HAP-1 (cell line): ENCODE measurements around the gene PPP1R27.

ENCODE experiments used
- DNase-seq, 2 experiments: peaks; one replicate each; pipeline ENCODE4 v3.0.0-alpha.2; 2016 to 2020; ENCODE audit warnings: low spot score in 2 of 2
- H3K27me3 ChIP-seq: fragments of 250-450 bp; sonication (Bioruptor Pico); 2 replicates; pipeline ENCODE4 v1.5.1; 2020; ENCODE audit warnings: low read depth, mild to moderate bottlenecking, moderate library complexity
- H3K36me3 ChIP-seq: fragments of 250-450 bp; sonication (Bioruptor Pico); replicated peaks from 2 replicates; pipeline ENCODE4 v1.5.1; 2020; ENCODE audit warnings: mild to moderate bottlenecking
- H3K4me1 ChIP-seq: fragments of 250-450 bp; sonication (Bioruptor Pico); 2 replicates; pipeline ENCODE4 v1.5.1; 2020; ENCODE audit warnings: mild to moderate bottlenecking
- H3K4me3 ChIP-seq: fragments of 250-450 bp; sonication (Bioruptor Pico); 2 replicates; pipeline ENCODE4 v1.5.1; 2020; ENCODE audit warnings: mild to moderate bottlenecking, moderate library complexity
- H3K9me3 ChIP-seq: fragments of 250-450 bp; sonication (Bioruptor Pico); 2 replicates; pipeline ENCODE4 v1.5.1; 2020; ENCODE audit warnings: mild to moderate bottlenecking, moderate library complexity
- in situ Hi-C: fragments of 300-500 bp; cut with MboI; formaldehyde crosslinking; loops from 3 replicates; pipeline ENCODE4 v1.14.3; 2020; ENCODE audit warnings: low sequenced_read_pairs, inconsistent platforms, mixed read lengths

The PPP1R27 gene

GRCh38 chr17:81867170-81867990, 32.5 kb upstream of the PPP1R27 start:
- in situ Hi-C loops, result no loop called here
- H3K9me3 ChIP-seq, result no peaks in the 10 kb centered on the region
- peaks cover 17% of the 10 kb centered on the region for H3K4me1 ChIP-seq
- peaks cover 89% of the 10 kb centered on the region for H3K36me3 ChIP-seq
- DNase-seq, result peak; percentile 38 to 72
- no peak overlapping the region for H3K4me3 ChIP-seq
- no peaks in the 10 kb centered on the region for H3K27me3 ChIP-seq

- H3K27me3 ChIP-seq, result no peaks in the 10 kb centered on the region
- peaks cover 89% of the 10 kb centered on the region for H3K36me3 ChIP-seq
- peak in 1 of 2 experiments; percentile 43 for DNase-seq
- H3K4me3 ChIP-seq, result no peak overlapping the region
- peaks cover 21% of the 10 kb centered on the region for H3K4me1 ChIP-seq
- in situ Hi-C loops, result no loop called here
- H3K9me3 ChIP-seq, result no peaks in the 10 kb centered on the region
These were observed 31.8 kb upstream of the PPP1R27 start for GRCh38 chr17:81866440-81867169.

- Histone ChIP-seq H3K36me3 (peaks cover 87% of the 10 kb centered on the region), H3K4me1 (peaks cover 19% of the 10 kb centered on the region), H3K4me3 (no peak overlapping the region), H3K9me3 (no peaks in the 10 kb centered on the region), H3K27me3 (no peaks in the 10 kb centered on the region)
- peak in 1 of 2 experiments; percentile 43 for DNase-seq
- in situ Hi-C loops, result no loop called here
These were observed 31.0 kb upstream of the PPP1R27 start for GRCh38 chr17:81865733-81866439.

GRCh38 chr17:81865358-81865732, 30.5 kb upstream of the PPP1R27 start:
- H3K36me3 ChIP-seq, result peaks cover 83% of the 10 kb centered on the region
- DNase-seq, result no peak
- H3K9me3 ChIP-seq, result no peaks in the 10 kb centered on the region
- peaks cover 19% of the 10 kb centered on the region for H3K4me1 ChIP-seq
- no peaks in the 10 kb centered on the region for H3K27me3 ChIP-seq
- no peak overlapping the region for H3K4me3 ChIP-seq
- in situ Hi-C loops, result no loop called here

- H3K27me3 ChIP-seq, result no peaks in the 10 kb centered on the region
- no peak for DNase-seq
- peaks cover 80% of the 10 kb centered on the region for H3K36me3 ChIP-seq
- in situ Hi-C loops, result no loop called here
- no peaks in the 10 kb centered on the region for H3K9me3 ChIP-seq
- H3K4me1 ChIP-seq, result peaks cover 16% of the 10 kb centered on the region
- no peak overlapping the region for H3K4me3 ChIP-seq
These were observed 29.3 kb upstream of the PPP1R27 start for GRCh38 chr17:81863833-81864768.

- in situ Hi-C loops, result no loop called here
- H3K4me3 ChIP-seq, result no peak overlapping the region
- H3K27me3 ChIP-seq, result no peaks in the 10 kb centered on the region
- no peaks in the 10 kb centered on the region for H3K9me3 ChIP-seq
- H3K4me1 ChIP-seq, result peaks cover 14% of the 10 kb centered on the region
- H3K36me3 ChIP-seq, result peaks cover 80% of the 10 kb centered on the region
- no peak for DNase-seq
These were observed 28.3 kb upstream of the PPP1R27 start for GRCh38 chr17:81863123-81863675.

GRCh38 chr17:81860756-81861568, 26.1 kb upstream of the PPP1R27 start:
- peaks cover 71% of the 10 kb centered on the region for H3K36me3 ChIP-seq
- in situ Hi-C loops, result no loop called here
- DNase-seq, result peak; percentile 99 to 100

GRCh38 chr17:81859906-81860755, 25.3 kb upstream of the PPP1R27 start, which contains the start of gene P4HB:
TSS of gene P4HB (minus strand) at chr17:81860535. CDS start at chr17:81860471, 64 bp downstream.
- in situ Hi-C loops, result no loop called here
- peaks cover 14% of the 10 kb centered on the region for H3K4me1 ChIP-seq
- H3K36me3 ChIP-seq, result peaks cover 68% of the 10 kb centered on the region
- no peaks in the 10 kb centered on the region for H3K9me3 ChIP-seq
- H3K27me3 ChIP-seq, result no peaks in the 10 kb centered on the region
- H3K4me3 ChIP-seq, result peak within 1 kb of the TSS; percentile 85
- DNase-seq, result peak in 1 of 2 experiments; percentile 99

More at GRCh38 chr17:81860756-81861568, 26.1 kb upstream of the PPP1R27 start:
- Histone ChIP-seq H3K4me3 (peak overlapping the region; percentile 85), H3K4me1 (peaks cover 14% of the 10 kb centered on the region), H3K9me3 (no peaks in the 10 kb centered on the region), H3K27me3 (no peaks in the 10 kb centered on the region)

- peak overlapping the region; percentile 81 for H3K4me3 ChIP-seq
- no peak for DNase-seq
- in situ Hi-C loops, result no loop called here
- no peaks in the 10 kb centered on the region for H3K27me3 ChIP-seq
- peaks cover 66% of the 10 kb centered on the region for H3K36me3 ChIP-seq
- H3K4me1 ChIP-seq, result peaks cover 14% of the 10 kb centered on the region
- no peaks in the 10 kb centered on the region for H3K9me3 ChIP-seq
These were observed 24.4 kb upstream of the PPP1R27 start for GRCh38 chr17:81858967-81859905.

- no peaks in the 10 kb centered on the region for H3K27me3 ChIP-seq
- DNase-seq, result no peak
- H3K9me3 ChIP-seq, result no peaks in the 10 kb centered on the region
- H3K36me3 ChIP-seq, result peaks cover 65% of the 10 kb centered on the region
- in situ Hi-C loops, result no loop called here
- no peak overlapping the region; the same call in none of the 2 replicates for H3K4me3 ChIP-seq
- H3K4me1 ChIP-seq, result peaks cover 14% of the 10 kb centered on the region
These were observed 23.5 kb upstream of the PPP1R27 start for GRCh38 chr17:81858170-81858966.
